ENCODE measurements around the gene PHC2.

PHC2 gene

DNA sequence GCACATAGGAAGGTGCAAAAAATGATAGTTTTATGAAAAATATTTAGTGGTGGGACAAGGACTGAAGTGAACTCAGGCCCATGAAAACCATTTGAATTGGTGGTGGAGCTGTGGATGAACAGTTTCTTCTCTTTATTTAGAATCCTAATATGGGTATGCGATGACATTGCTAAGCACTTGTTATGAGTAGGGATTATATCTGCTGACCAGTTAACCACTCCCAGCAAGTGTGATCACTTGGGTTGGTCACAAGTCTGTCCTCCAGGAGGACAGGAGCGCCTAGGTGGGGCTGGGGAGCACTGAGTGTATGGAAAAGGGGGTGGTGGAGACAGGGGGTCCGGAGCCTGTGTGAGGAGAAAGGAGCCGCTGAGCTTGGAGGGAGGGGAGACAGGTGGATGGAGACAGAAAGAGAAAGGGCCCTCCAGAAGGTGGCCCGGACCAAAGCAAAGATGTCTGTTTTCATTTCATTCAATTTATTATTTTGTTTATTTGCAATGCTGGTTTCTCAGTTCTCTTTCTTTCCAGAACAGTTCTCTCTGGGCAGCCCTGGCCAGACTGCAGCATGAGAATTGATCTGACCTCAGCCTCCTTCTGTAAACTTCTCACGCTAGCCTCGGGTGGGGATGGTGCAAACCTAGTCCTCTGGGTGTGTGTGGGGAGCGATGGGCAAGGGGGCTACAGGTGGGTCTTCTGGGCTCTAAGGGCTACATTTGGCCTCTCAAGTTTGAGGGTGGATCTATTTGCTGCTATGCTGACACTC, 31.7 kb upstream of the PHC2 start:
- TF ChIP-seq, protein P1, sequence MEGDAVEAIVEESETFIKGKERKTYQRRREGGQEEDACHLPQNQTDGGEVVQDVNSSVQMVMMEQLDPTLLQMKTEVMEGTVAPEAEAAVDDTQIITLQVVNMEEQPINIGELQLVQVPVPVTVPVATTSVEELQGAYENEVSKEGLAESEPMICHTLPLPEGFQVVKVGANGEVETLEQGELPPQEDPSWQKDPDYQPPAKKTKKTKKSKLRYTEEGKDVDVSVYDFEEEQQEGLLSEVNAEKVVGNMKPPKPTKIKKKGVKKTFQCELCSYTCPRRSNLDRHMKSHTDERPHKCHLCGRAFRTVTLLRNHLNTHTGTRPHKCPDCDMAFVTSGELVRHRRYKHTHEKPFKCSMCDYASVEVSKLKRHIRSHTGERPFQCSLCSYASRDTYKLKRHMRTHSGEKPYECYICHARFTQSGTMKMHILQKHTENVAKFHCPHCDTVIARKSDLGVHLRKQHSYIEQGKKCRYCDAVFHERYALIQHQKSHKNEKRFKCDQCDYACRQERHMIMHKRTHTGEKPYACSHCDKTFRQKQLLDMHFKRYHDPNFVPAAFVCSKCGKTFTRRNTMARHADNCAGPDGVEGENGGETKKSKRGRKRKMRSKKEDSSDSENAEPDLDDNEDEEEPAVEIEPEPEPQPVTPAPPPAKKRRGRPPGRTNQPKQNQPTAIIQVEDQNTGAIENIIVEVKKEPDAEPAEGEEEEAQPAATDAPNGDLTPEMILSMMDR (IDR thresholded peaks at IDR 0.05; ENCODE audit: low read depth, low read length, missing control alignments) = no peak
- H3K4me3 ChIP-seq (ENCODE audit: low read depth, low read length) = no peak overlapping the region
- no peak for DNase-seq (ENCODE audit: low read depth)

DNA sequence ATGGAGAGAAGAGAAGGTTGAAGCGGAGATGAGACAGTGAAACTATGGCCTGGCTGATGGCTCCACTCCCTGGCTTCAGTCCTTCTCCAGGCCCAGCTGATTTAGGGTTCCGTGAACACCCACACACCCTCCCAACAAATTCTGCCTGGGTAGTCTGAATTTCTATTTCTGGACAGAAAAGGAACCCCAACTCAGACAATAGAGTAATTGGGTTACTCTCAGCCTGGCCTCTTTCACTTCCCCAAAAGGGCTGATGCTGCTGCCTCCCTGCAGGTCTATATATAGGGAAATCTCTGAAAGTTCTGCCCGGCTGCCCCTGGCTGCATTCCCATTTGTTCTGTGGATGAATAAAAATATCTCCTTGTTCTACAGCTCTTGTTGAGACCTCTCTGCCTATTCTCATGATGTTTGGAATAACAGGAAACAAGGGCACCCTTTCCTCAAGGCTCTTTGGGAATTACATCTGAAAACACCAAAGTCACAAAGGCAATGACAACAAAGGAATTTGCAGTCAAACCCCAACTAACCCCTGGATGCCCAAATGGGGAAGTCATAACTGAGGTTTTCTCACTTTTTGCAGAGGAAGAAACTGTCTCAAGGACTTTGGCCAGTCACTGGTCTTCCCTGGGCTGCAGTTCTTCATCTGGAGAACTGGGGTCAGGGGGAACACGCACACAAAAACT, 30.2 kb upstream of the PHC2 start:
- peak; percentile 55 for DNase-seq (ENCODE audit: low read depth)
- no peak overlapping the region for H3K4me3 ChIP-seq (ENCODE audit: low read depth, low read length)

DNA sequence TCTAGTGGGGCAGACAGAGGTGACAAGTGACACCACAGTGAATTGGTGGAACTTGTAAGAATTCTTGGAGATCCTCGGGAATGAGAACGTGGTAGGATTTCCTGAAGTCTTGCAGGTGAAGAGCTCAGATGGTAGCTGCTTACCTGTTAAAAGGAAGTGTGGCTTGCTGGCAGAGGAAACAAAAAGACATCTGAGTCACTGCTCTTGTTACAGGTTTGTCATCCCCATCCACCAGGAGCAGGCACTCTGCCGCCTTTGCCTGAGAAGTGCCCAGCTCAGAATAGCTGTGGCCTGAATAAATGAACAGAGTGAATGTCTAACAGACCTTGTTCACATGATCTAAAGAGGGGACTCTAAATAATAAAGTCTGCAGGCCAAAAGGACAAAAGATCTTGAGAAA, 29.2 kb upstream of the PHC2 start:
- no peak overlapping the region for H3K4me3 ChIP-seq (ENCODE audit: low read depth, low read length)
- TF ChIP-seq, protein P1 (IDR thresholded peaks at IDR 0.05; ENCODE audit: low read depth, low read length, missing control alignments) = no peak
- DNase-seq (ENCODE audit: low read depth) = no peak

More for the DNA sequence above, 30.2 kb upstream of the PHC2 start:
- TF ChIP-seq, protein P1 (IDR thresholded peaks at IDR 0.05; ENCODE audit: low read depth, low read length, missing control alignments) = no peak

- TF ChIP-seq, protein P1 (IDR thresholded peaks at IDR 0.05; ENCODE audit: low read depth, low read length, missing control alignments) = no peak
- DNase-seq (ENCODE audit: low read depth) = no peak
- no peak overlapping the region for H3K4me3 ChIP-seq (ENCODE audit: low read depth, low read length)
Measured at GRCh38 chr1:33459691-33460090, 28.8 kb upstream of the PHC2 start.

- DNase-seq (ENCODE audit: low read depth) = no peak
- TF ChIP-seq, protein P1 (IDR thresholded peaks at IDR 0.05; ENCODE audit: low read depth, low read length, missing control alignments) = no peak
- H3K4me3 ChIP-seq (ENCODE audit: low read depth, low read length) = no peak overlapping the region
Measured at GRCh38 chr1:33456502-33456886, 25.6 kb upstream of the PHC2 start.

DNA sequence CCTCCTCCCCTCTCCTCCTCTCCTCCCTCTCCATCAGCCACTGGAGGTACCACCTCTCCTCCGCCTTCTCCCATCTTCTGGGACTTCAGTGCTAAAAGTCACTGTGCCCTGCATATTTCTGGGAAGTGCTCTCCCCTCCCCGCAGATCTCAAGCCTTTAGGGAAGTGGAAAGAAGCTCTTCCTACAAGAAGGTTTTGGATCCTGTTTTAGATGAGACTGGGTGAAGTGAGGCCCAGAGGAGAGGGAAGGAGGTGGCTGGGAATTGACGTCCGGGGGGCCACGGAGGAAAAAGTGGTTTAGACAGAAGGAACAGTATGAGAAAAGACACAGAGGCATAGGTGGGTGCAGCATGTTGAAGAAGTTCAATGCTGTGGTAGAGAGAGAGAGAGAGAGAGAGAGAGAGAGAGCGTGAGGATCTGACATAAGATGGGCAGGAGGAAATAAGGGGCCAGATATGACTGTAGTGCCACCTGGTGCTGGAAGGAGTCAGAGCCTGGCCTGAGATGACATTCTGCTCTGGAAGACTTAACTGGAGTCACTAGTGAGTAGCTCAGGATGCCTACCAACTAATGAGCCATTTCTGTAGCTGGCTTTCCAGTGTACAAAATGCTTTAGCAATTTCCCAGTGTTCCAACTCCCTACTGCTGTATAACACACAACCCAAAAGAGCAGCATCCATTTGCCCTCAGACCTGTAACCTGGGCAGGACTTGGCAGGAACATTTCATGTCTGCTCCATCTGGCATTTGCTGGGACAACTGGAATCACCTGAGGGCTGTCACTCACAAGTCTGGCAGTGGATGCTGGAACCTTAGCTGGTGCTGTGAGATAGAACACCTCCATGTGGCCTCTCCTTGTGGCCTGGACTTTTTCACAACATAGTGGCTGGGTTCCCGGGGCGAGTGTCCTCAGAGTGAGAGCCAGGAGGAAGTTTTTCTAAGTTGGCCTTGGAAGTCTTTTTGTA, 24.9 kb upstream of the PHC2 start:
- TF ChIP-seq, protein P1 (IDR thresholded peaks at IDR 0.05; ENCODE audit: low read depth, low read length, missing control alignments) = peak; percentile 74
- no peak overlapping the region for H3K4me3 ChIP-seq (ENCODE audit: low read depth, low read length)
- peak; percentile 53 for DNase-seq (ENCODE audit: low read depth)
